SK-N-MC (cell line): ENCODE data around the gene GALNT7.

Experiments
- EZH2 ChIP-seq: fragments of 200-600 bp; sonication (generic); IDR thresholded peaks from one replicate; pipeline ENCODE4 v1.6.1; 2017; ENCODE audit warnings: antibody characterized with exemption
- POLR2AphosphoS5 ChIP-seq: IDR thresholded peaks from 2 replicates; pipeline ENCODE4 v1.6.1; 2012; ENCODE audit warnings: mild to moderate bottlenecking, low read depth, low read length, borderline replicate concordance

DNA sequence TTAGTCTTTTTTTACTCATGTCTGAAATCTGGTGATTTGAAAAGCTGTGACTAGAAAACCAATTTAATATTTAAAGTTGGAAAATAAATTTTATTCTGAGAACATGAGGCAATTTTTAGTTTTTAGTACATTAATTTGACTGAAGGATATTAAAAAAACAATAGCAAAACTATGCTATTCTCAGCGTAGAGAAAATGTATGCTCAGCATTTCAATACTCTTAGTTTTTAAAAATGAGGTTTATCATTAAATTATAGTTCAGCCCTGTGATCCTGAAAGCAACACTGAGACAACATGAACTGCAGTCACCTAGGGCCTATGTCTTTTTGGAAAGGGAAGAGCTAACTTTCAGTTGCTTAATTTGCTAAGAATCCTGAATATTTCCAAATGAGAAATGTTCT, 9.5 kb downstream of the GALNT7 start:
- no peak for TF ChIP-seq POLR2AphosphoS5
- no peak for TF ChIP-seq EZH2
